Measurements from ENCODE around the gene KICS2. TPM values are rescaled to one million over a fixed set of nuclear protein-coding genes. Genes with fewer than 3 reads are reported as not detected.
A peak's percentile ranks its signal among the peaks of the same experiment; 100 is the strongest.

Gene KICS2
- total and polyA plus RNA-seq, 9 of the 15 experiments (the other 6 are each of a cell fraction or from before 2014, with no cell fraction given) = 2.3 to 6.4 (median 5.5) TPM

DNA sequence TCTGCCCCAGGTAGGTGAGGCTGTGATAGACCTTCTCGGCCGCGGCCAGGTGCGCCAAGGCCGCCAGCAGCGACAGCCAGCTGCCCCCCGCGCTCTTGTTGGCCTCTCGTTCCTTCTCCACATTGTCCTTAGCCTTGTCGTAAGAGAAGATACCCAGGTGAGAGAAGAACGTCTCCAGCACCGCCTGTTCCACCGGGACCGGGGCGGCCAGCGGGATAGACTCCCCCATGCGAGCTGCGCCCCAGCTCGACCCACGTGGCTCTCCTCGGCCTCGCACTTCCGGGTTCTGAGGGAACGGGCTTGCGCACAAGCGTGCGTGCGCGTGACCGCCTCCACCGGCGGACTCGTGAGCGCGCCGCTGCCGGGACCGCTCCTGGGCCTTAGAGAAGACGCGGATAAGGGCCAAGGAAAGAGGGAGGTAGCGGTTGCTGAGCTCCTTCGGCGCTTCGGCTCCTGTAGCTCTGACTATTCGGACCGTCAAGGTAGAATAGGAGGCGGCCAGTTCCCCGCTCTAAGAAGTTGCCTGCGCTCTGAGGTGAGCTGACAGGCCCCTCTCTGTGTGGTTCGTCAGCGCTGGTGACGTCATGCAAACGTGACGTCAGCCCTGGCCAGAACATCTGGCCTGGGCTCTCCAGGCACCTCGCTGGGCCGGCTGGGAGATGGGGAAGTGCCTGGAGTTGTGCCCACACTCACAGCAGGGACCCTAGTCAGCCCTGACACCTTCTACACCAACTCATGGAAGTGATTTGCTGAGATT lies at the start of gene KICS2 (continued):
- TF ChIP-seq, protein P1, sequence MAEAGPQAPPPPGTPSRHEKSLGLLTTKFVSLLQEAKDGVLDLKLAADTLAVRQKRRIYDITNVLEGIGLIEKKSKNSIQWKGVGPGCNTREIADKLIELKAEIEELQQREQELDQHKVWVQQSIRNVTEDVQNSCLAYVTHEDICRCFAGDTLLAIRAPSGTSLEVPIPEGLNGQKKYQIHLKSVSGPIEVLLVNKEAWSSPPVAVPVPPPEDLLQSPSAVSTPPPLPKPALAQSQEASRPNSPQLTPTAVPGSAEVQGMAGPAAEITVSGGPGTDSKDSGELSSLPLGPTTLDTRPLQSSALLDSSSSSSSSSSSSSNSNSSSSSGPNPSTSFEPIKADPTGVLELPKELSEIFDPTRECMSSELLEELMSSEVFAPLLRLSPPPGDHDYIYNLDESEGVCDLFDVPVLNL (CRISPR knock-in tag; IDR thresholded peaks at IDR 0.05; ENCODE audit: low read depth) = no peak
- TF ChIP-seq ZNF174 (CRISPR knock-in tag; IDR thresholded peaks at IDR 0.05) = no peak
- peak; percentile 68; the same call in 1 of the 2 replicates for TF ChIP-seq CTBP1 (IDR thresholded peaks at IDR 0.05; ENCODE audit: borderline replicate concordance)
- TF ChIP-seq, protein P2, sequence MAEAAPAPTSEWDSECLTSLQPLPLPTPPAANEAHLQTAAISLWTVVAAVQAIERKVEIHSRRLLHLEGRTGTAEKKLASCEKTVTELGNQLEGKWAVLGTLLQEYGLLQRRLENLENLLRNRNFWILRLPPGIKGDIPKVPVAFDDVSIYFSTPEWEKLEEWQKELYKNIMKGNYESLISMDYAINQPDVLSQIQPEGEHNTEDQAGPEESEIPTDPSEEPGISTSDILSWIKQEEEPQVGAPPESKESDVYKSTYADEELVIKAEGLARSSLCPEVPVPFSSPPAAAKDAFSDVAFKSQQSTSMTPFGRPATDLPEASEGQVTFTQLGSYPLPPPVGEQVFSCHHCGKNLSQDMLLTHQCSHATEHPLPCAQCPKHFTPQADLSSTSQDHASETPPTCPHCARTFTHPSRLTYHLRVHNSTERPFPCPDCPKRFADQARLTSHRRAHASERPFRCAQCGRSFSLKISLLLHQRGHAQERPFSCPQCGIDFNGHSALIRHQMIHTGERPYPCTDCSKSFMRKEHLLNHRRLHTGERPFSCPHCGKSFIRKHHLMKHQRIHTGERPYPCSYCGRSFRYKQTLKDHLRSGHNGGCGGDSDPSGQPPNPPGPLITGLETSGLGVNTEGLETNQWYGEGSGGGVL (CRISPR knock-in tag; IDR thresholded peaks at IDR 0.05) = no peak
- no peak for TF ChIP-seq BRD9 (IDR thresholded peaks at IDR 0.05; ENCODE audit: low read depth, partially characterized antibody)
- TF ChIP-seq, protein P3, sequence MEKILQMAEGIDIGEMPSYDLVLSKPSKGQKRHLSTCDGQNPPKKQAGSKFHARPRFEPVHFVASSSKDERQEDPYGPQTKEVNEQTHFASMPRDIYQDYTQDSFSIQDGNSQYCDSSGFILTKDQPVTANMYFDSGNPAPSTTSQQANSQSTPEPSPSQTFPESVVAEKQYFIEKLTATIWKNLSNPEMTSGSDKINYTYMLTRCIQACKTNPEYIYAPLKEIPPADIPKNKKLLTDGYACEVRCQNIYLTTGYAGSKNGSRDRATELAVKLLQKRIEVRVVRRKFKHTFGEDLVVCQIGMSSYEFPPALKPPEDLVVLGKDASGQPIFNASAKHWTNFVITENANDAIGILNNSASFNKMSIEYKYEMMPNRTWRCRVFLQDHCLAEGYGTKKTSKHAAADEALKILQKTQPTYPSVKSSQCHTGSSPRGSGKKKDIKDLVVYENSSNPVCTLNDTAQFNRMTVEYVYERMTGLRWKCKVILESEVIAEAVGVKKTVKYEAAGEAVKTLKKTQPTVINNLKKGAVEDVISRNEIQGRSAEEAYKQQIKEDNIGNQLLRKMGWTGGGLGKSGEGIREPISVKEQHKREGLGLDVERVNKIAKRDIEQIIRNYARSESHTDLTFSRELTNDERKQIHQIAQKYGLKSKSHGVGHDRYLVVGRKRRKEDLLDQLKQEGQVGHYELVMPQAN (IDR thresholded peaks at IDR 0.05; ENCODE audit: borderline replicate concordance) = peak; percentile 99
- no peak for TF ChIP-seq IRF2 (CRISPR knock-in tag; IDR thresholded peaks at IDR 0.05)
- TF ChIP-seq NELFE (IDR thresholded peaks at IDR 0.05; ENCODE audit: insufficient read depth, insufficient read length) = no peak
- no peak for TF ChIP-seq TEAD4 (IDR thresholded peaks at IDR 0.05; ENCODE audit: low read length)
- no peak for TF ChIP-seq TEAD4 (CRISPR knock-in tag; IDR thresholded peaks at IDR 0.05; ENCODE audit: borderline replicate concordance)
- TF ChIP-seq BRF1 (IDR thresholded peaks at IDR 0.05; ENCODE audit: borderline replicate concordance, extremely low read depth, insufficient read length) = no peak
- no peak for TF ChIP-seq ZC3H8 (IDR thresholded peaks at IDR 0.05)
- no peak for TF ChIP-seq STAT5B (CRISPR knock-in tag; IDR thresholded peaks at IDR 0.05)
- TF ChIP-seq, protein P4, sequence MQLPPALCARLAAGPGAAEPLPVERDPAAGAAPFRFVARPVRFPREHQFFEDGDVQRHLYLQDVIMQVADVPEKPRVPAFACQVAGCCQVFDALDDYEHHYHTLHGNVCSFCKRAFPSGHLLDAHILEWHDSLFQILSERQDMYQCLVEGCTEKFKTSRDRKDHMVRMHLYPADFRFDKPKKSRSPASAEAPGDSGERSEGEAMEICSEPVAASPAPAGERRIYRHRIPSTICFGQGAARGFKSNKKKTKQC (CRISPR knock-in tag; IDR thresholded peaks at IDR 0.05) = no peak; the same call in 1 of the 2 replicates
- peak; percentile 40; the same call in 1 of the 2 replicates for TF ChIP-seq ZNF707 (CRISPR knock-in tag; conservative IDR thresholded peaks at IDR 0.05)
- TF ChIP-seq, protein P5, sequence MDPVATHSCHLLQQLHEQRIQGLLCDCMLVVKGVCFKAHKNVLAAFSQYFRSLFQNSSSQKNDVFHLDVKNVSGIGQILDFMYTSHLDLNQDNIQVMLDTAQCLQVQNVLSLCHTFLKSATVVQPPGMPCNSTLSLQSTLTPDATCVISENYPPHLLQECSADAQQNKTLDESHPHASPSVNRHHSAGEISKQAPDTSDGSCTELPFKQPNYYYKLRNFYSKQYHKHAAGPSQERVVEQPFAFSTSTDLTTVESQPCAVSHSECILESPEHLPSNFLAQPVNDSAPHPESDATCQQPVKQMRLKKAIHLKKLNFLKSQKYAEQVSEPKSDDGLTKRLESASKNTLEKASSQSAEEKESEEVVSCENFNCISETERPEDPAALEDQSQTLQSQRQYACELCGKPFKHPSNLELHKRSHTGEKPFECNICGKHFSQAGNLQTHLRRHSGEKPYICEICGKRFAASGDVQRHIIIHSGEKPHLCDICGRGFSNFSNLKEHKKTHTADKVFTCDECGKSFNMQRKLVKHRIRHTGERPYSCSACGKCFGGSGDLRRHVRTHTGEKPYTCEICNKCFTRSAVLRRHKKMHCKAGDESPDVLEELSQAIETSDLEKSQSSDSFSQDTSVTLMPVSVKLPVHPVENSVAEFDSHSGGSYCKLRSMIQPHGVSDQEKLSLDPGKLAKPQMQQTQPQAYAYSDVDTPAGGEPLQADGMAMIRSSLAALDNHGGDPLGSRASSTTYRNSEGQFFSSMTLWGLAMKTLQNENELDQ (CRISPR knock-in tag; IDR thresholded peaks at IDR 0.05; ENCODE audit: borderline replicate concordance) = no peak
- TF ChIP-seq EZH2 (IDR thresholded peaks at IDR 0.05; ENCODE audit: borderline replicate concordance, low read depth, low read length) = no peak
- TF ChIP-seq SAP30 (IDR thresholded peaks at IDR 0.05; ENCODE audit: borderline replicate concordance, insufficient read depth, low read depth, low read length, poor library complexity, severe bottlenecking) = peak; percentile 100
- no peak for TF ChIP-seq CEBPB (tag; IDR thresholded peaks at IDR 0.05)
- peak; percentile 62; the same call in 1 of the 2 replicates for TF ChIP-seq PHF21A (IDR thresholded peaks at IDR 0.05; ENCODE audit: borderline replicate concordance, low read depth)

Measured in K562 (cell line).